Left lung (tissue), 14 donors: ENCODE results near the gene KRTAP4-16. TPM values are rescaled to one million over a fixed set of nuclear protein-coding genes. Genes with fewer than 3 reads are reported as not detected.
"Not testable (repeated sequence)": the region's sequence is repeated elsewhere in the genome, so short reads cannot be mapped to it uniquely, and the experiment has no call there.

Experiments
- ATAC-seq: fragments of 200-7000 bp; cut with Tn5 transposase; one replicate; pipeline ENCODE4 v1.9.1; 2020; ENCODE audit warnings: moderate library complexity
- DNase-seq, 4 donors: peaks; one replicate each; pipeline ENCODE4 v3.0.0-alpha.2; 2013 to 2020
- H3K27ac ChIP-seq, 2 donors: fragments of 200-600 bp; sonication (generic) in 1 of 2; one replicate each; pipeline versions ENCODE4 v1.5.0 to v1.8.0; 2020 to 2021
- H3K27me3 ChIP-seq, 2 donors: fragments of 200-600 bp; sonication (generic) in 1 of 2; one replicate each; pipeline versions ENCODE4 v1.5.0 to v1.8.0; 2020 to 2021
- H3K36me3 ChIP-seq, 2 donors: fragments of 200-600 bp; sonication (generic) in 1 of 2; one replicate each; pipeline versions ENCODE4 v1.5.0 to v1.8.0; 2020 to 2021
- H3K4me1 ChIP-seq, 2 donors: fragments of 200-600 bp; one replicate each; pipeline ENCODE4 v1.8.0; 2021
- H3K4me3 ChIP-seq, 2 donors: fragments of 200-600 bp; sonication (generic) in 1 of 2; one replicate each; pipeline versions ENCODE4 v1.5.0 to v1.8.0; 2020 to 2021; ENCODE audit warnings: mild to moderate bottlenecking in 1 of 2
- H3K9me3 ChIP-seq, 2 donors: fragments of 200-600 bp; sonication (generic) in 1 of 2; one replicate each; pipeline versions ENCODE4 v1.5.0 to v1.8.0; 2020 to 2021
- intact Hi-C, 2 donors: fragments of 100-400 bp; cut with DNase I; formaldehyde crosslinking; loops; one replicate each; pipeline versions ENCODE4 v1.11.2 to v1.14.2; 2022
- long read RNA-seq, 12 donors: library from polyadenylated mRNA in 2 of 12; unstranded in 2 of 12; transcript quantifications; one replicate each; pipeline ENCODE4 v2.0.0 and lab custom pipeline, GENCODE V29; 2019 to 2026
- polyA plus RNA-seq, 6 donors: library from polyadenylated mRNA; unstranded; fragments of 120-200 nt; gene quantifications; one replicate each; pipeline ENCODE4 v1.2.1, GENCODE V29; 2013; ENCODE audit not compliant: insufficient read length in 6 of 6
- total RNA-seq, 2 donors: library from RNA; stranded (reverse); fragmentation: NEBNext Ultra II Directional; extraction: Animal tissue kit (Norgen Biotek cat#: 25700); gene quantifications; one replicate each; pipeline ENCODE4 v1.2.1, GENCODE V29; 2021
- TF ChIP-seq, protein P1 (sequence below), 2 donors: fragments of 200-600 bp; sonication (generic) in 1 of 2; IDR thresholded peaks; one replicate each; pipeline versions ENCODE4 v1.5.0 to v1.8.0; 2021; ENCODE audit warnings: antibody characterized with exemption in 2 of 2
- donor health status: DM: no; HTN: yes; CAD: no.
- donor health status: DM: no; HTN: no; CAD: no.

Gene KRTAP4-16
- not detected for total RNA-seq
- polyA plus RNA-seq = not detected
- long read RNA-seq, donor 1 = 0 reads
- long read RNA-seq, donor 2 = 0 reads
- long read RNA-seq, donor 3 = 0 reads
- long read RNA-seq, donor 4 = 0 reads
- long read RNA-seq, donor 5 = 0 reads
- long read RNA-seq, donor 6 = 0 reads
- long read RNA-seq, donor 7 = 0 reads
- long read RNA-seq, donor 8 = 0 reads
- long read RNA-seq, donor 9 = 0 reads
- long read RNA-seq, donor 10 = 0 reads
- long read RNA-seq, donor 11 = 0 reads
- long read RNA-seq, donor 12 = 0 reads

DNA sequence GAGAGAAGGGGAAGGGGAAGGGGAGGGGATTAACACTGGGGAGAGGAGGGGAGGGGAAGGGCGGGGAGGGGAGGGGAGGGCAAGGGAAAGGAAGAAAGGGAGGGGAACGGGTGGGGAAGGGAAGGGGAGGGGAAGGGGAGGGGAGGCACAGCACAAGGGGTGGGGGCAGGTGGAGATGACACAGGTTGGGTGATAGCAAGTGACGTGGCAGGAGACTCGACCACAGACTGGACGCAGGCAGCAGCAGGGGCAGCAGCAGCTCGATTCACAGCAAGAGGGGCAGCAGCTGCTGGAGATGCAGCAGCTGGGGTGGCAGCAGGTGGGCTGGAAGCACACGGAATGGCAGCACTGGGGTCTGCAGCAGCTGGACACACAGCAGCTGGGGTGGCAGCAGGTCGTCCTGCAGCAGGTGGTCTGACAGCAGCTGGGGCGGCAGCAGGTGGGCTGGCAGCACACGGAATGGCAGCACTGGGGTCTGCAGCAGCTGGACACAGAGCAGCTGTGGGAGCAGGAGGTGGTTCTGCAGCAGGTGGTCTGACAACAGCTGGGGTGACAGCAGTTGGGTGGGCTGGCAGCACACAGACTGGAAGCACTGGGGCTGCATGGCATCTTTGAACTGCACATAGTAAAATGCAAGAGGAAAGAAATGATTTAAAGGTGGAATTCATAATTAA lies at the start of gene KRTAP4-16:
Gene KRTAP4-16, minus strand, starts transcription at position 624 of the 674 bp plus-strand sequence. Its CDS starts 0 bp downstream, at position 624.
- Histone ChIP-seq H3K4me3 (no peak within 1 kb of the TSS), H3K27me3 (peaks cover 0 to 9% of the 10 kb centered on the region in 2 donors), H3K9me3 (no peaks in the 10 kb centered on the region), H3K4me1 (no peaks in the 10 kb centered on the region), H3K27ac (no peak within 1 kb of the TSS), H3K36me3 (no peaks in the 10 kb centered on the region)
- DNase-seq = no peak
- intact Hi-C loops = no loop called here
- ATAC-seq = no peak
- TF ChIP-seq, protein P1, sequence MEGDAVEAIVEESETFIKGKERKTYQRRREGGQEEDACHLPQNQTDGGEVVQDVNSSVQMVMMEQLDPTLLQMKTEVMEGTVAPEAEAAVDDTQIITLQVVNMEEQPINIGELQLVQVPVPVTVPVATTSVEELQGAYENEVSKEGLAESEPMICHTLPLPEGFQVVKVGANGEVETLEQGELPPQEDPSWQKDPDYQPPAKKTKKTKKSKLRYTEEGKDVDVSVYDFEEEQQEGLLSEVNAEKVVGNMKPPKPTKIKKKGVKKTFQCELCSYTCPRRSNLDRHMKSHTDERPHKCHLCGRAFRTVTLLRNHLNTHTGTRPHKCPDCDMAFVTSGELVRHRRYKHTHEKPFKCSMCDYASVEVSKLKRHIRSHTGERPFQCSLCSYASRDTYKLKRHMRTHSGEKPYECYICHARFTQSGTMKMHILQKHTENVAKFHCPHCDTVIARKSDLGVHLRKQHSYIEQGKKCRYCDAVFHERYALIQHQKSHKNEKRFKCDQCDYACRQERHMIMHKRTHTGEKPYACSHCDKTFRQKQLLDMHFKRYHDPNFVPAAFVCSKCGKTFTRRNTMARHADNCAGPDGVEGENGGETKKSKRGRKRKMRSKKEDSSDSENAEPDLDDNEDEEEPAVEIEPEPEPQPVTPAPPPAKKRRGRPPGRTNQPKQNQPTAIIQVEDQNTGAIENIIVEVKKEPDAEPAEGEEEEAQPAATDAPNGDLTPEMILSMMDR (IDR thresholded peaks at IDR 0.05) = no peak

DNA sequence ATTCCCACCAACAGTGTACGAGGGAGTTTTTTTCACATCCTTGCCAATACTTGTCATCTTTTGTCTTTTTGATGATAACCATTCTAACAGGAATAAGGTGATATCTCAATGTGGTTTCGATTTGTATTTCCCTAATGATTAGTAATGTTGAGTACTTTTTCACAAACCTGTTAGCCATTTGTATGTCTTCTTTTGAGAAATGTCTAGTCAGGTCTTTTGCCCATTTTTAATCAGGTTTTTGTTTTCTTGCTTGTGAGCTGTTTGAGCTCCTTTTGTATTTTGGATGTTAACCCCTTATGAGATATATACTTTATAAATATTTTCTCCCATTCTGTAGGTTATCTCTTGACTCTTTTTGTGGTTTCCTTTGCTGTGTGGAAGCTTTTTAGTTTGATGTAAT lies 49.5 kb upstream of the KRTAP4-16 start:
- no peak for ATAC-seq
- H3K4me1 ChIP-seq = no peaks in the 10 kb centered on the region
- H3K27ac ChIP-seq = no peak overlapping the region
- intact Hi-C loops = no loop called here
- no peak overlapping the region for H3K4me3 ChIP-seq
- H3K27me3 ChIP-seq = peaks cover 0 to 11% of the 10 kb centered on the region in 2 donors
- no peaks in the 10 kb centered on the region for H3K36me3 ChIP-seq
- TF ChIP-seq, protein P1 (IDR thresholded peaks at IDR 0.05) = no peak
- no peak for DNase-seq
- no peaks in the 10 kb centered on the region for H3K9me3 ChIP-seq

DNA sequence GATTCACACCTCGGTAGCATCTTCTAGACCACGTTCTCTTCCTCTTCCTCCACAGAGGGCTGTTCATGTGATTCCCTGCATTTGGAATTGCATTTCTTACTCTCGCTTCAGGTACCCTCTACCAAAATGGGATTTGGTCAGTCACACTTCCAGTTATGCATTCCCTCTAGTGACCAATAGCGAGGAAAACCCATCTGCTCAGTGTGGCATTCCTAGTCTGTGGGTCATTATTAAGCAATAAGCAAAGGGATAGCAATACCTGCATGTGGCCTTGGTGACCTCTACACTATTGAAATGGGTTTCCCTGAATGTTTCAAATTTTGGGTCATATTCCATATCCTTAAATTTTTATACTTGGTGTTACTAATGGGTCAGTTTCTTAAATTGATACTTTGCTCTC lies 48.0 kb upstream of the KRTAP4-16 start:
- no peak overlapping the region for H3K4me3 ChIP-seq
- ATAC-seq (no peak), DNase-seq (no peak)
- no peaks in the 10 kb centered on the region for H3K4me1 ChIP-seq
- peaks cover 0 to 10% of the 10 kb centered on the region in 2 donors for H3K27me3 ChIP-seq
- TF ChIP-seq, protein P1 (IDR thresholded peaks at IDR 0.05) = no peak
- no peaks in the 10 kb centered on the region for H3K9me3 ChIP-seq
- no peak overlapping the region for H3K27ac ChIP-seq
- no peaks in the 10 kb centered on the region for H3K36me3 ChIP-seq
- intact Hi-C loops = no loop called here

DNA sequence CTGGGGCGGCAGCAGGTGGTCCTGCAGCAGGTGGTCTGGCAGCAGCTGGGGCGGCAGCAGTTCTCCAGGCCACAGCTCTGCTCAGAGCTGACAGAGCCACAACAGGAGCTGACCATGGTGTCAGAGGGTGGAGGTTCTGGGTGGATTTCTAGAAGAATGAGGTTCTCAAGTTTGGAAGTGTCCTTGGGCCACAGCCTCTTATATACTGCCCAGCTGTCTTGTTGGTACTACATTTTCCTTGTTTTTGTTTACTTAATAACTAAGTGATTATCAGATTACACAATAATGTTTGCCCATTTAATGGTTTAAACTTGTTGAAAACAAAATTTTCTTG lies 47.6 kb upstream of the KRTAP4-16 start, which contains the start of gene KRTAP4-5:
Gene KRTAP4-5, minus strand, starts transcription at position 174 of the 334 bp plus-strand sequence. Its CDS starts 58 bp downstream, at position 116.
- TF ChIP-seq, protein P1 (IDR thresholded peaks at IDR 0.05) = no peak
- Histone ChIP-seq H3K4me3 (no peak within 1 kb of the TSS), H3K36me3 (no peaks in the 10 kb centered on the region), H3K4me1 (no peaks in the 10 kb centered on the region), H3K27me3 (peaks cover 0 to 6% of the 10 kb centered on the region in 2 donors), H3K9me3 (no peaks in the 10 kb centered on the region), H3K27ac (no peak within 1 kb of the TSS)
- ATAC-seq = no peak
- intact Hi-C loops = no loop called here
- DNase-seq = no peak

DNA sequence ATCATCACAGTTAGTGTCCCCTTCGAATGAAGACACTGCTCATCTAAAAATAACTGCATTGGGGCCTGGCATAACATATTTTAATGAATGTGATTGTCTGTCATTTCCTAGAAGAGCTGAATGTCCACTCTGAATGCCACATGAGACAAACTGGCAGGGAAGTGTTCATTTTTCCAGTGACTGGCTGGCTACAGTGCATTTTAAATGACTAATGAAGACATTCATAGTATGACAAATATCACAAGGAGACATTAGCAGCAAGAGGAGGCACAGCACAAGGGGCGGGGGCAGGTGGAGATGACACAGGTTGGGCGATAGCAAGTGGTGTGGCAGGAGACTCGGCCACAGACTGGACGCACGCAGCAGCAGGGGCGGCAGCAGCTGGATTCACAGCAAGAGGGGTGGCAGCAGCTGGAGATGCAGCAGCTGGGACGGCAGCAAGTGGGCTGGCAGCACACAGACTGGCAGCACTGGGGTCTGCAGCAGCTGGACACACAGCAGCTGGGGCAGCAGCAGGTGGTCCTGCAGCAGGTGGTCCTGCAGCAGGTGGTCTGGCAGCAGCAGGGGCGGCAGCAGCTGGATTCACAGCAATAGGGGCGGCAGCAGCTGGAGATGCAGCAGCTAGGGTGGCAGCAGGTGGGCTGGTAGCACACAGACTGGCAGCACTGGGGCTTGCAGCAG lies 47.1 kb upstream of the KRTAP4-16 start:
- not testable (repeated sequence) for H3K36me3 ChIP-seq

More for the DNA sequence above, 47.1 kb upstream of the KRTAP4-16 start:
- ATAC-seq, intact Hi-C loops, H3K27me3 ChIP-seq, H3K27ac ChIP-seq, H3K4me1 ChIP-seq, H3K9me3 ChIP-seq, DNase-seq, H3K4me3 ChIP-seq: not testable (repeated sequence)
